Uterus (tissue), 2 donors: ENCODE results near the gene SLC39A10.

Experiments
- CTCF ChIP-seq, 4 experiments: fragments of 200-600 bp in 2 of 4; fragments of 450-650 bp in 2 of 4; sonication (generic) in 2 of 4; IDR thresholded peaks; one replicate each; pipeline ENCODE4 v1.5.1; 2016 to 2019; ENCODE audit warnings: antibody characterized with exemption in 4 of 4, mild to moderate bottlenecking in 2 of 4, moderate library complexity in 1 of 4
- POLR2A ChIP-seq, 2 donors: fragments of 450-650 bp; IDR thresholded peaks; one replicate each; pipeline ENCODE4 v1.6.1; 2016; ENCODE audit warnings: antibody characterized with exemption in 2 of 2, mild to moderate bottlenecking in 1 of 2, moderate library complexity in 1 of 2

GRCh38 chr2:195626507-195626906, 30.5 kb upstream of the SLC39A10 start:
- TF ChIP-seq CTCF (IDR thresholded peaks at IDR 0.05) (no peak), POLR2A (IDR thresholded peaks at IDR 0.05) (no peak)
